BJ (cell line): ENCODE results near the gene MTMR1. TPM values are rescaled to one million over a fixed set of nuclear protein-coding genes. Genes with fewer than 3 reads are reported as not detected.
A peak's percentile ranks its signal among the peaks of the same experiment; 100 is the strongest.

ENCODE experiments used
- CTCF ChIA-PET: fragments of 350-600 bp; formaldehyde crosslinking; extraction: SDS; loops from one replicate; lab custom pipeline; 2021; ENCODE audit warnings: antibody characterized with exemption, inconsistent platforms; lab: Yijun Ruan, JAX
- POLR2A ChIA-PET: fragments of 300-600 bp; sonication (Branson Sonifier 250); formaldehyde crosslinking; extraction: SDS; loops from one replicate; lab custom pipeline; 2021; ENCODE audit warnings: antibody characterized with exemption; lab: Charles Lee
- DNase-seq: peaks from one replicate; pipeline ENCODE4 v3.0.0-alpha.2; 2011; ENCODE audit warnings: low read depth
- H3K27me3 ChIP-seq: 2 replicates; pipeline ENCODE4 v1.6.0; 2011; ENCODE audit warnings: low read length; ENCODE audit not compliant: control insufficient read depth, insufficient read depth
- H3K36me3 ChIP-seq: 2 replicates; pipeline ENCODE4 v1.5.1; 2011; ENCODE audit warnings: low read length; ENCODE audit not compliant: control insufficient read depth, insufficient read depth
- H3K4me3 ChIP-seq: 2 replicates; pipeline ENCODE4 v1.5.1; 2011; ENCODE audit warnings: low read depth, mild to moderate bottlenecking, control low read depth, low read length
- polyA plus RNA-seq: library from polyadenylated mRNA; depleted of rRNA; stranded (reverse); fragments of >200 nt; gene quantifications from 2 replicates; pipeline ENCODE4 v1.2.3, GENCODE V29; 2011
- TF ChIP-seq, protein P1 (sequence below): IDR thresholded peaks from 2 replicates; pipeline ENCODE4 v1.5.1; 2011; ENCODE audit warnings: low read depth, mild to moderate bottlenecking, control low read depth, inconsistent platforms, low read length, moderate library complexity; ENCODE audit not compliant: insufficient read depth

The MTMR1 gene
- polyA plus RNA-seq, 1 experiment, result 14.2 TPM

- ChIA-PET POLR2A (interaction anchor here (0.6 kb wide), 1 partner anchor 8 kb away, joined by 3 read pairs; no protein-coding TSS in a partner anchor), CTCF (interaction anchor here (0.9 kb wide), 2 partner anchors 9 kb away, joined by 3 read pairs; no protein-coding TSS in a partner anchor)
- H3K4me3 ChIP-seq, result no peak overlapping the region
- TF ChIP-seq, protein P1, sequence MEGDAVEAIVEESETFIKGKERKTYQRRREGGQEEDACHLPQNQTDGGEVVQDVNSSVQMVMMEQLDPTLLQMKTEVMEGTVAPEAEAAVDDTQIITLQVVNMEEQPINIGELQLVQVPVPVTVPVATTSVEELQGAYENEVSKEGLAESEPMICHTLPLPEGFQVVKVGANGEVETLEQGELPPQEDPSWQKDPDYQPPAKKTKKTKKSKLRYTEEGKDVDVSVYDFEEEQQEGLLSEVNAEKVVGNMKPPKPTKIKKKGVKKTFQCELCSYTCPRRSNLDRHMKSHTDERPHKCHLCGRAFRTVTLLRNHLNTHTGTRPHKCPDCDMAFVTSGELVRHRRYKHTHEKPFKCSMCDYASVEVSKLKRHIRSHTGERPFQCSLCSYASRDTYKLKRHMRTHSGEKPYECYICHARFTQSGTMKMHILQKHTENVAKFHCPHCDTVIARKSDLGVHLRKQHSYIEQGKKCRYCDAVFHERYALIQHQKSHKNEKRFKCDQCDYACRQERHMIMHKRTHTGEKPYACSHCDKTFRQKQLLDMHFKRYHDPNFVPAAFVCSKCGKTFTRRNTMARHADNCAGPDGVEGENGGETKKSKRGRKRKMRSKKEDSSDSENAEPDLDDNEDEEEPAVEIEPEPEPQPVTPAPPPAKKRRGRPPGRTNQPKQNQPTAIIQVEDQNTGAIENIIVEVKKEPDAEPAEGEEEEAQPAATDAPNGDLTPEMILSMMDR, result no peak
- no peaks in the 10 kb centered on the region for H3K27me3 ChIP-seq
- H3K36me3 ChIP-seq, result peaks cover 3% of the 10 kb centered on the region; the same call in 1 of the 2 replicates
- DNase-seq, result no peak
Observed at GRCh38 chrX:150763303-150763797, 70.2 kb downstream of the MTMR1 start.

DNA sequence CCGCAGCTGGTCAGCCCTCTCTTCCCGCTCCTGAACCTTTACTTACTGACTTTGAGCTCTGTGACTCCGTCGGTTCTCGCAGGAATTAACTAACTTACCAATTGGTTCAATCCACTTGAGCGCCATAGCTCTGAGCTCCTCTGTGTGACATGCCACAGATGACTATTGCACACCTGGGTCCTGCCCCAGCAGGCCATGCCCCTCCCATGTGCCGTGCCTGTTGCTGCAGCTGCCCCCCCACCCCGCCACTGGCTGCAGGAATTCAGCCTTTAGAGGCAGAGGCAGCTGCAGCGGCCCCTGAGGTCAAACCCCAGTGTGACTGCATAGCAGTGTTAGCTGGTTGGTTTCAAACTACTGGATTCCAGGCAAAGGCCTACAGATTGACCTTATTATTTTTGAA, 70.6 kb downstream of the MTMR1 start:
- DNase-seq, result no peak
- Histone ChIP-seq H3K4me3 (no peak overlapping the region), H3K36me3 (peaks cover 3% of the 10 kb centered on the region; the same call in 1 of the 2 replicates), H3K27me3 (no peaks in the 10 kb centered on the region)
- ChIA-PET CTCF (interaction anchor here (0.8 to 0.9 kb wide), 2 partner anchors 8 kb away, joined by 3 to 4 read pairs; no protein-coding TSS in a partner anchor), POLR2A (interaction anchor here (0.6 kb wide), 1 partner anchor 8 kb away, joined by 3 read pairs; no protein-coding TSS in a partner anchor)
- TF ChIP-seq, protein P1, result no peak

GRCh38 chrX:150765237-150765636, 72.0 kb downstream of the MTMR1 start:
- no peak for DNase-seq
- Histone ChIP-seq H3K4me3 (no peak overlapping the region), H3K27me3 (no peaks in the 10 kb centered on the region), H3K36me3 (0 out of 2 replicates have a peak, but pooled peaks cover 1% of the 10 kb centered on the region)
- TF ChIP-seq, protein P1, result no peak
- ChIA-PET POLR2A (no interaction called here), CTCF (no interaction called here)

GRCh38 chrX:150765782-150766350, 72.7 kb downstream of the MTMR1 start:
- no peak overlapping the region for H3K4me3 ChIP-seq
- DNase-seq, result no peak
- no peaks in the 10 kb centered on the region for H3K27me3 ChIP-seq
- H3K36me3 ChIP-seq, result 0 out of 2 replicates have a peak, but pooled peaks cover 1% of the 10 kb centered on the region
- POLR2A ChIA-PET, result no interaction called here
- CTCF ChIA-PET, result interaction anchor here (0.6 to 0.9 kb wide), 2 partner anchors 257 to 318 kb away, joined by 3 to 6 read pairs; no protein-coding TSS in a partner anchor
- TF ChIP-seq, protein P1, result no peak

- ChIA-PET CTCF (interaction anchor here (0.6 to 4.3 kb wide), 4 partner anchors 83 to 318 kb away, joined by 3 to 21 read pairs (median 5); no protein-coding TSS in a partner anchor), POLR2A (no interaction called here)
- no peak for DNase-seq
- H3K27me3 ChIP-seq, result no peaks in the 10 kb centered on the region
- H3K4me3 ChIP-seq, result no peak overlapping the region
- 0 out of 2 replicates have a peak, but pooled peaks cover 1% of the 10 kb centered on the region for H3K36me3 ChIP-seq
- TF ChIP-seq, protein P1, result 0 out of 2 replicates have a peak, but pooled peaks have one; percentile 13
Observed at GRCh38 chrX:150766351-150767044, 73.3 kb downstream of the MTMR1 start.
